ENCODE data around the gene KIFC3.

The KIFC3 gene

GRCh38 chr16:57742543-57742942, 59.7 kb downstream of the KIFC3 start:
- H3K9me3 ChIP-seq (ENCODE audit: control insufficient read depth in 5 of 5, low read length in 5 of 5) = no peaks in the 10 kb centered on the region

GRCh38 chr16:57741660-57742191, 60.6 kb downstream of the KIFC3 start:
- Histone ChIP-seq H3K36me3 (ENCODE audit: control insufficient read depth in 5 of 5, insufficient read depth in 5 of 5, low read length in 5 of 5) (peaks cover 0 to 30% (median 13%) of the 10 kb centered on the region in 5 donors), H3K4me3 (ENCODE audit: low read depth in 1 of 5, low read length in 5 of 5) (no peak overlapping the region), H3K4me1 (ENCODE audit: control insufficient read depth in 5 of 5, insufficient read depth in 5 of 5, low read length in 5 of 5) (peaks cover 2 to 6% (median 5%) of the 10 kb centered on the region in 5 donors), H3K9ac (ENCODE audit: low read length in 5 of 5) (no peak overlapping the region), H3K27me3 (ENCODE audit: control insufficient read depth in 5 of 5, insufficient read depth in 4 of 5, low read length in 5 of 5) (no peaks in the 10 kb centered on the region), H3K9me3 (ENCODE audit: control insufficient read depth in 5 of 5, low read length in 5 of 5) (no peaks in the 10 kb centered on the region), H3K27ac (ENCODE audit: low read depth, low read length) (no peak overlapping the region)

More at GRCh38 chr16:57742543-57742942, 59.7 kb downstream of the KIFC3 start:
- Histone ChIP-seq H3K4me1 (ENCODE audit: control insufficient read depth in 5 of 5, insufficient read depth in 5 of 5, low read length in 5 of 5) (no peaks in the 10 kb centered on the region), H3K4me3 (ENCODE audit: low read depth in 1 of 5, low read length in 5 of 5) (no peak overlapping the region), H3K9ac (ENCODE audit: low read length in 5 of 5) (no peak overlapping the region), H3K27ac (ENCODE audit: low read depth, low read length) (no peak overlapping the region), H3K36me3 (ENCODE audit: control insufficient read depth in 5 of 5, insufficient read depth in 5 of 5, low read length in 5 of 5) (peaks cover 0 to 35% (median 15%) of the 10 kb centered on the region in 5 donors), H3K27me3 (ENCODE audit: control insufficient read depth in 5 of 5, insufficient read depth in 4 of 5, low read length in 5 of 5) (no peaks in the 10 kb centered on the region)

DNA sequence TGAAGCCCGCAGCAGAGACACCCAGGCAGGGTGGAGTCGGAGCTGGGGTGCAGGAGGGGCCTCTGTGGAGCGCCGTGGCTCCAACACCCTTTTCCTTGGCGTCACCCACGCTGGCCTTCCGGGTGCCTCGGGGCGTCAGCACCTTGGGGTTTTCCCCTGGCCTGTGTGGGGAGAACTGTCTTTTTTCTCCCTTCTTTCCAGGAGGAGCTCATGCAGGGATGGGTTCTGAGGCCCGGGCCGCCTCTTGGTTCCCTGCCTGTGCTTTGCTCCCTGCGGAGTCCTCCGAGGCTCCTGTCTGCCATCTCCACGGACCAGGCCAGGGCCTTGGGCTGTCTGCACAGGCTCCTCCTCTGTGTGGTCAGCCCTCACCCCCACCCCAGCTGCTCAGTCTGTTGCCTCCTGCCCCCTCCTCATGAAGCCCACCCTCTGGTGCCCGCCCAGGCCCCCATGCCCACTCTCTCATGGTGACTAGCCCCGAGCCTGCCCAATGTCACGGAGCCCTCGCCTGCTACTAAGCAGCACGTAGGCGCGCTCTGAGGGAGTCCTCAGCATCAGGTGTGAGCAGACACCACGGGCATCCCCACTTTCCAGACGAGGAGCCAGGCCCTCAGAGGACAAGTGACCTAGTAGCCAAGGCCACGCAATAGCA, 61.7 kb downstream of the KIFC3 start:
- H3K27ac ChIP-seq (ENCODE audit: low read depth, low read length) = no peak overlapping the region
- H3K4me3 ChIP-seq (ENCODE audit: low read depth in 1 of 5, low read length in 5 of 5) = no peak overlapping the region
- H3K9me3 ChIP-seq (ENCODE audit: control insufficient read depth in 5 of 5, low read length in 5 of 5) = no peaks in the 10 kb centered on the region
- H3K4me1 ChIP-seq (ENCODE audit: control insufficient read depth in 5 of 5, insufficient read depth in 5 of 5, low read length in 5 of 5) = peaks cover 6 to 17% (median 16%) of the 10 kb centered on the region in 5 donors
- peaks cover 0 to 26% (median 13%) of the 10 kb centered on the region in 5 donors for H3K36me3 ChIP-seq (ENCODE audit: control insufficient read depth in 5 of 5, insufficient read depth in 5 of 5, low read length in 5 of 5)
- no peaks in the 10 kb centered on the region for H3K27me3 ChIP-seq (ENCODE audit: control insufficient read depth in 5 of 5, insufficient read depth in 4 of 5, low read length in 5 of 5)
- no peak overlapping the region for H3K9ac ChIP-seq (ENCODE audit: low read length in 5 of 5)

GRCh38 chr16:57739756-57740422, 62.4 kb downstream of the KIFC3 start:
- no peak overlapping the region for H3K27ac ChIP-seq (ENCODE audit: low read depth, low read length)
- peaks cover 0 to 25% (median 13%) of the 10 kb centered on the region in 5 donors for H3K36me3 ChIP-seq (ENCODE audit: control insufficient read depth in 5 of 5, insufficient read depth in 5 of 5, low read length in 5 of 5)
- peak overlapping the region in 2 of 5 donors; percentile 6 to 15 for H3K9ac ChIP-seq (ENCODE audit: low read length in 5 of 5)
- no peaks in the 10 kb centered on the region for H3K27me3 ChIP-seq (ENCODE audit: control insufficient read depth in 5 of 5, insufficient read depth in 4 of 5, low read length in 5 of 5)
- no peaks in the 10 kb centered on the region for H3K9me3 ChIP-seq (ENCODE audit: control insufficient read depth in 5 of 5, low read length in 5 of 5)
- H3K4me3 ChIP-seq (ENCODE audit: low read depth in 1 of 5, low read length in 5 of 5) = no peak overlapping the region
- peaks cover 6 to 20% (median 18%) of the 10 kb centered on the region in 5 donors for H3K4me1 ChIP-seq (ENCODE audit: control insufficient read depth in 5 of 5, insufficient read depth in 5 of 5, low read length in 5 of 5)

- Histone ChIP-seq H3K9me3 (ENCODE audit: control insufficient read depth in 5 of 5, low read length in 5 of 5) (no peaks in the 10 kb centered on the region), H3K4me3 (ENCODE audit: low read depth in 1 of 5, low read length in 5 of 5) (no peak overlapping the region), H3K9ac (ENCODE audit: low read length in 5 of 5) (no peak overlapping the region), H3K4me1 (ENCODE audit: control insufficient read depth in 5 of 5, insufficient read depth in 5 of 5, low read length in 5 of 5) (peaks cover 6 to 27% (median 23%) of the 10 kb centered on the region in 5 donors), H3K27me3 (ENCODE audit: control insufficient read depth in 5 of 5, insufficient read depth in 4 of 5, low read length in 5 of 5) (no peaks in the 10 kb centered on the region), H3K27ac (ENCODE audit: low read depth, low read length) (no peak overlapping the region), H3K36me3 (ENCODE audit: control insufficient read depth in 5 of 5, insufficient read depth in 5 of 5, low read length in 5 of 5) (peaks cover 0 to 15% (median 7%) of the 10 kb centered on the region in 5 donors)
Observed at GRCh38 chr16:57738844-57739243, 63.4 kb downstream of the KIFC3 start.

DNA sequence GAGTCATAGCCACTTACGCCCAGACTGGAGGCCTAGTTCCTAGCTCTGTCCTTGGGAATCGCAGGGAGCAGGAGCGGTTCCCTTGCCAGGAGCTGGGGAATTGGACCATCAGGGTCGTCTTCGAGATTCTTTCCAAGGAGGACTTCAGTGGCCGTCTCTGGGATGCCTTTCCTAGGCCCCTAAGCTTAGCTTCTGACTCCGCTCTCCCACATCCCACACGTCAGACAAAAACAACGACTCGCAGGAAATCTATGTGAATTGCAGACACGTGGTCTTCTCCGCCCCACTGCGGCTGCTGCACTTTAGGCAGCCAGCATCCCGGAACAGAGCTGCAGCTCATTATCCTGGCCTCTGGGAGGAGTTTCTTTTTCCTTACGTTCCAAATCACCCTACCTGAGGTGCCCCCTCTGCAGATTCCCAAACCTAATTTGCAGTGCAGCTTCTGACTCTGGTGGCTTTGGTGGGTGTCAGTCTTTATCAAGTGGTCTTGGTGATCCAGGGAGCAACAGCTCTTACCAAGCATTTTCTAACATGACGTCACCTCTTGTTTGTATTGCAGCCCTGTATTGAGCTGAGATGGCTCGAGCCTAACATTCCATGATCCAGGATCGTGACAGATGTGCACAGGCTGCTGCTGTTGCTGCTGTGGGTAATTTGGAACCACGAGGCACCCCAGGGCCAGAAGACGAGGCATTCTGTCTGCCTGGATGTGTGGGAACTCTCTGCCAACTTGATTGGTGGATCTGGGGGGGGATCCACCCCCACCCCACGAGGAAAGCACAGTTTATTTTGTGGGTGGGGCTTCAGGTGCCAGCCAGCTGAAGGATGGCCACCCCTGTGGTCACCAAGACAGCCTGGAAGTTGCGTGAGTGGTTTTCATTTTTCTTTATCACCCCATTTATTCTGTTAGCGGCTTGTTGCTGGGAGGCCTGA, 65.6 kb downstream of the KIFC3 start:
- Histone ChIP-seq H3K9me3 (ENCODE audit: control insufficient read depth in 5 of 5, low read length in 5 of 5) (no peaks in the 10 kb centered on the region), H3K27ac (ENCODE audit: low read depth, low read length) (peak overlapping the region; percentile 41), H3K36me3 (ENCODE audit: control insufficient read depth in 5 of 5, insufficient read depth in 5 of 5, low read length in 5 of 5) (peaks cover 0 to 4% (median 0%) of the 10 kb centered on the region in 5 donors)

GRCh38 chr16:57735755-57736418, 66.4 kb downstream of the KIFC3 start, which contains the start of gene KATNB1:
KATNB1 (plus strand) TSS chr16:57735770; CDS start chr16:57737244, 1,474 bp downstream.
- Histone ChIP-seq H3K27ac (ENCODE audit: low read depth, low read length) (peak within 1 kb of the TSS; percentile 51), H3K9me3 (ENCODE audit: control insufficient read depth in 5 of 5, low read length in 5 of 5) (no peaks in the 10 kb centered on the region), H3K9ac (ENCODE audit: low read length in 5 of 5) (peak within 1 kb of the TSS; percentile 11 to 96 (median 90)), H3K27me3 (ENCODE audit: control insufficient read depth in 5 of 5, insufficient read depth in 4 of 5, low read length in 5 of 5) (no peaks in the 10 kb centered on the region), H3K4me1 (ENCODE audit: control insufficient read depth in 5 of 5, insufficient read depth in 5 of 5, low read length in 5 of 5) (peaks cover 6 to 27% (median 23%) of the 10 kb centered on the region in 5 donors), H3K4me3 (ENCODE audit: low read depth in 1 of 5, low read length in 5 of 5) (peak within 1 kb of the TSS; percentile 82 to 97 (median 92)), H3K36me3 (ENCODE audit: control insufficient read depth in 5 of 5, insufficient read depth in 5 of 5, low read length in 5 of 5) (peaks cover 0 to 4% (median 0%) of the 10 kb centered on the region in 5 donors)

More for the DNA sequence above, 65.6 kb downstream of the KIFC3 start:
- Histone ChIP-seq H3K9ac (ENCODE audit: low read length in 5 of 5) (peak overlapping the region; percentile 11 to 90 (median 79)), H3K4me3 (ENCODE audit: low read depth in 1 of 5, low read length in 5 of 5) (peak overlapping the region; percentile 82 to 97 (median 91)), H3K4me1 (ENCODE audit: control insufficient read depth in 5 of 5, insufficient read depth in 5 of 5, low read length in 5 of 5) (peaks cover 6 to 27% (median 23%) of the 10 kb centered on the region in 5 donors), H3K27me3 (ENCODE audit: control insufficient read depth in 5 of 5, insufficient read depth in 4 of 5, low read length in 5 of 5) (no peaks in the 10 kb centered on the region)

- Histone ChIP-seq H3K27ac (ENCODE audit: low read depth, low read length) (peak overlapping the region; percentile 51), H3K4me3 (ENCODE audit: low read depth in 1 of 5, low read length in 5 of 5) (peak overlapping the region; percentile 77 to 97 (median 92)), H3K4me1 (ENCODE audit: control insufficient read depth in 5 of 5, insufficient read depth in 5 of 5, low read length in 5 of 5) (peaks cover 6 to 27% (median 23%) of the 10 kb centered on the region in 5 donors), H3K36me3 (ENCODE audit: control insufficient read depth in 5 of 5, insufficient read depth in 5 of 5, low read length in 5 of 5) (peaks cover 0 to 4% (median 0%) of the 10 kb centered on the region in 5 donors), H3K9ac (ENCODE audit: low read length in 5 of 5) (peak overlapping the region in 4 of 5 donors; percentile 89 to 96 (median 90)), H3K9me3 (ENCODE audit: control insufficient read depth in 5 of 5, low read length in 5 of 5) (no peaks in the 10 kb centered on the region), H3K27me3 (ENCODE audit: control insufficient read depth in 5 of 5, insufficient read depth in 4 of 5, low read length in 5 of 5) (no peaks in the 10 kb centered on the region)
Observed at GRCh38 chr16:57734925-57735754, 67.2 kb downstream of the KIFC3 start.

Measured in subcutaneous abdominal adipose tissue (tissue), 5 donors.